HFFc6 (cell line): ENCODE measurements around the gene PCDH1. TPM values are rescaled to one million over a fixed set of nuclear protein-coding genes. Genes with fewer than 3 reads are reported as not detected.

ENCODE experiments used
- DNase-seq: peaks from one replicate; pipeline ENCODE4 v3.0.0-alpha.2; 2018
- H3K27ac Mint-ChIP-seq: 2 replicates; pipeline ENCODE4 v1.8.0; 2020; ENCODE audit warnings: mild to moderate bottlenecking, mixed read lengths
- H3K27me3 Mint-ChIP-seq: 2 replicates; pipeline ENCODE4 v1.8.0; 2021; ENCODE audit warnings: mild to moderate bottlenecking, moderate library complexity, mixed read lengths; ENCODE audit not compliant: insufficient read depth
- H3K36me3 Mint-ChIP-seq: 2 replicates; pipeline ENCODE4 v1.8.0; 2021; ENCODE audit warnings: low read depth, mixed read lengths
- H3K4me1 Mint-ChIP-seq: 2 replicates; pipeline ENCODE4 v1.8.0; 2020; ENCODE audit warnings: low read depth, mixed read lengths
- H3K4me3 Mint-ChIP-seq: 2 replicates; pipeline ENCODE4 v1.8.0; 2020; ENCODE audit warnings: mild to moderate bottlenecking, moderate library complexity, mixed read lengths
- H3K9me3 Mint-ChIP-seq: 2 replicates; pipeline ENCODE4 v1.8.0; 2020; ENCODE audit warnings: mild to moderate bottlenecking, mixed read lengths
- CTCF ChIP-seq: fragments of 200-600 bp; sonication (generic); IDR thresholded peaks from 2 replicates; pipeline ENCODE4 v1.5.0; 2021; ENCODE audit warnings: antibody characterized with exemption, mild to moderate bottlenecking
- total RNA-seq, 6 experiments: library from RNA; stranded (reverse); fragmentation: NEBNext Ultra II Directional; extraction: Animal tissue kit (Norgen Biotek cat#: 25700); gene quantifications; 2 replicates in 1 of 6; 3 replicates in 5 of 6; pipeline ENCODE4 v1.2.3, GENCODE V29; 2021

Gene PCDH1
- total RNA-seq, 6 experiments from 2014 or later: 0.07 to 0.18 (median 0.07) TPM; not detected in 1

- Mint-ChIP-seq H3K4me1 (no peaks in the 10 kb centered on the region), H3K4me3 (no peak overlapping the region), H3K27ac (no peak overlapping the region), H3K27me3 (peaks cover 19% of the 10 kb centered on the region), H3K9me3 (no peaks in the 10 kb centered on the region), H3K36me3 (no peaks in the 10 kb centered on the region)
- DNase-seq: no peak
- no peak for TF ChIP-seq CTCF
Measured at GRCh38 chr5:141855265-141856036, 22.8 kb downstream of the PCDH1 start.

- H3K27me3 Mint-ChIP-seq: peaks cover 14% of the 10 kb centered on the region
- no peak overlapping the region for H3K4me3 Mint-ChIP-seq
- H3K36me3 Mint-ChIP-seq: no peaks in the 10 kb centered on the region
- H3K27ac Mint-ChIP-seq: no peak overlapping the region
- peaks cover 2% of the 10 kb centered on the region for H3K4me1 Mint-ChIP-seq
- H3K9me3 Mint-ChIP-seq: no peaks in the 10 kb centered on the region
- TF ChIP-seq CTCF: no peak; the same call in 1 of the 2 replicates
- DNase-seq: no peak
Measured at GRCh38 chr5:141853895-141854626, 24.1 kb downstream of the PCDH1 start.

GRCh38 chr5:141852448-141852847 lies 25.8 kb downstream of the PCDH1 start:
- Mint-ChIP-seq H3K9me3 (no peaks in the 10 kb centered on the region), H3K27ac (no peak overlapping the region), H3K27me3 (peaks cover 6% of the 10 kb centered on the region), H3K4me1 (peaks cover 10% of the 10 kb centered on the region), H3K4me3 (no peak overlapping the region), H3K36me3 (no peaks in the 10 kb centered on the region)
- peak; percentile 25; the same call in 1 of the 2 replicates for TF ChIP-seq CTCF
- DNase-seq: no peak

GRCh38 chr5:141851195-141851874 lies 26.9 kb downstream of the PCDH1 start:
- Mint-ChIP-seq H3K27me3 (peaks cover 6% of the 10 kb centered on the region), H3K4me3 (no peak overlapping the region), H3K36me3 (no peaks in the 10 kb centered on the region), H3K4me1 (peaks cover 10% of the 10 kb centered on the region), H3K9me3 (no peaks in the 10 kb centered on the region), H3K27ac (no peak overlapping the region)
- no peak for TF ChIP-seq CTCF
- DNase-seq: no peak

- TF ChIP-seq CTCF: no peak
- H3K36me3 Mint-ChIP-seq: no peaks in the 10 kb centered on the region
- H3K4me3 Mint-ChIP-seq: peak overlapping the region; percentile 88
- no peak for DNase-seq
- H3K27me3 Mint-ChIP-seq: peaks cover 6% of the 10 kb centered on the region
- peaks cover 16% of the 10 kb centered on the region for H3K4me1 Mint-ChIP-seq
- no peaks in the 10 kb centered on the region for H3K9me3 Mint-ChIP-seq
- H3K27ac Mint-ChIP-seq: peak overlapping the region; percentile 61
Measured at GRCh38 chr5:141850786-141851185, 27.4 kb downstream of the PCDH1 start.
